ENCODE data around the gene PDGFD.

PDGFD gene

GRCh38 chr11:104163100-104164027 lies 583 bp downstream of the PDGFD start:
- peaks cover 22% of the 10 kb centered on the region for H3K4me1 ChIP-seq (ENCODE audit: control insufficient read depth, insufficient read depth, low read length)
- H3K9me3 ChIP-seq (ENCODE audit: control insufficient read depth, low read length): no peaks in the 10 kb centered on the region
- no peaks in the 10 kb centered on the region for H3K27me3 ChIP-seq (replicated peaks; ENCODE audit: control insufficient read depth, insufficient read depth, low read length)
- DNase-seq (ENCODE audit: low read depth): peak; percentile 61
- H3K9ac ChIP-seq (ENCODE audit: low read length): peak overlapping the region; percentile 80
- H3K36me3 ChIP-seq (ENCODE audit: control insufficient read depth, insufficient read depth, low read length, severe bottlenecking): no peaks in the 10 kb centered on the region
- peak overlapping the region; percentile 86 for H3K4me3 ChIP-seq (ENCODE audit: low read length)

GRCh38 chr11:104161751-104162450 lies 2.0 kb downstream of the PDGFD start:
- peak overlapping the region; percentile 86 for H3K4me3 ChIP-seq (ENCODE audit: low read length)
- no peaks in the 10 kb centered on the region for H3K9me3 ChIP-seq (ENCODE audit: control insufficient read depth, low read length)
- peaks cover 7% of the 10 kb centered on the region for H3K36me3 ChIP-seq (ENCODE audit: control insufficient read depth, insufficient read depth, low read length, severe bottlenecking)
- H3K27me3 ChIP-seq (replicated peaks; ENCODE audit: control insufficient read depth, insufficient read depth, low read length): no peaks in the 10 kb centered on the region
- H3K9ac ChIP-seq (ENCODE audit: low read length): peak overlapping the region; percentile 80
- DNase-seq (ENCODE audit: low read depth): peak; percentile 73
- H3K4me1 ChIP-seq (ENCODE audit: control insufficient read depth, insufficient read depth, low read length): peaks cover 22% of the 10 kb centered on the region

- no peak overlapping the region for H3K4me3 ChIP-seq (ENCODE audit: low read length)
- no peaks in the 10 kb centered on the region for H3K27me3 ChIP-seq (replicated peaks; ENCODE audit: control insufficient read depth, insufficient read depth, low read length)
- peaks cover 22% of the 10 kb centered on the region for H3K4me1 ChIP-seq (ENCODE audit: control insufficient read depth, insufficient read depth, low read length)
- H3K36me3 ChIP-seq (ENCODE audit: control insufficient read depth, insufficient read depth, low read length, severe bottlenecking): peaks cover 7% of the 10 kb centered on the region
- no peaks in the 10 kb centered on the region for H3K9me3 ChIP-seq (ENCODE audit: control insufficient read depth, low read length)
- DNase-seq (ENCODE audit: low read depth): peak; percentile 30
- no peak overlapping the region for H3K9ac ChIP-seq (ENCODE audit: low read length)
Observed at GRCh38 chr11:104159356-104159755, 4.6 kb downstream of the PDGFD start.

GRCh38 chr11:104155375-104155774 lies 8.6 kb downstream of the PDGFD start:
- Histone ChIP-seq H3K36me3 (ENCODE audit: control insufficient read depth, insufficient read depth, low read length, severe bottlenecking) (peaks cover 7% of the 10 kb centered on the region), H3K9ac (ENCODE audit: low read length) (no peak overlapping the region), H3K9me3 (ENCODE audit: control insufficient read depth, low read length) (peaks cover 5% of the 10 kb centered on the region), H3K27me3 (replicated peaks; ENCODE audit: control insufficient read depth, insufficient read depth, low read length) (no peaks in the 10 kb centered on the region), H3K4me3 (ENCODE audit: low read length) (no peak overlapping the region), H3K4me1 (ENCODE audit: control insufficient read depth, insufficient read depth, low read length) (no peaks in the 10 kb centered on the region)
- DNase-seq (ENCODE audit: low read depth): no peak

- no peaks in the 10 kb centered on the region for H3K4me1 ChIP-seq (ENCODE audit: control insufficient read depth, insufficient read depth, low read length)
Observed at GRCh38 chr11:104154296-104154695, 9.7 kb downstream of the PDGFD start.

GRCh38 chr11:104152941-104153505 lies 10.9 kb downstream of the PDGFD start:
- Histone ChIP-seq H3K27me3 (replicated peaks; ENCODE audit: control insufficient read depth, insufficient read depth, low read length) (no peaks in the 10 kb centered on the region), H3K4me1 (ENCODE audit: control insufficient read depth, insufficient read depth, low read length) (peaks cover 6% of the 10 kb centered on the region), H3K4me3 (ENCODE audit: low read length) (no peak overlapping the region), H3K9ac (ENCODE audit: low read length) (no peak overlapping the region), H3K9me3 (ENCODE audit: control insufficient read depth, low read length) (peaks cover 6% of the 10 kb centered on the region), H3K36me3 (ENCODE audit: control insufficient read depth, insufficient read depth, low read length, severe bottlenecking) (peaks cover 4% of the 10 kb centered on the region)
- no peak for DNase-seq (ENCODE audit: low read depth)

More at GRCh38 chr11:104154296-104154695, 9.7 kb downstream of the PDGFD start:
- Histone ChIP-seq H3K4me3 (ENCODE audit: low read length) (no peak overlapping the region), H3K27me3 (replicated peaks; ENCODE audit: control insufficient read depth, insufficient read depth, low read length) (no peaks in the 10 kb centered on the region), H3K36me3 (ENCODE audit: control insufficient read depth, insufficient read depth, low read length, severe bottlenecking) (peaks cover 7% of the 10 kb centered on the region), H3K9ac (ENCODE audit: low read length) (no peak overlapping the region), H3K9me3 (ENCODE audit: control insufficient read depth, low read length) (peaks cover 6% of the 10 kb centered on the region)
- no peak for DNase-seq (ENCODE audit: low read depth)

DNA sequence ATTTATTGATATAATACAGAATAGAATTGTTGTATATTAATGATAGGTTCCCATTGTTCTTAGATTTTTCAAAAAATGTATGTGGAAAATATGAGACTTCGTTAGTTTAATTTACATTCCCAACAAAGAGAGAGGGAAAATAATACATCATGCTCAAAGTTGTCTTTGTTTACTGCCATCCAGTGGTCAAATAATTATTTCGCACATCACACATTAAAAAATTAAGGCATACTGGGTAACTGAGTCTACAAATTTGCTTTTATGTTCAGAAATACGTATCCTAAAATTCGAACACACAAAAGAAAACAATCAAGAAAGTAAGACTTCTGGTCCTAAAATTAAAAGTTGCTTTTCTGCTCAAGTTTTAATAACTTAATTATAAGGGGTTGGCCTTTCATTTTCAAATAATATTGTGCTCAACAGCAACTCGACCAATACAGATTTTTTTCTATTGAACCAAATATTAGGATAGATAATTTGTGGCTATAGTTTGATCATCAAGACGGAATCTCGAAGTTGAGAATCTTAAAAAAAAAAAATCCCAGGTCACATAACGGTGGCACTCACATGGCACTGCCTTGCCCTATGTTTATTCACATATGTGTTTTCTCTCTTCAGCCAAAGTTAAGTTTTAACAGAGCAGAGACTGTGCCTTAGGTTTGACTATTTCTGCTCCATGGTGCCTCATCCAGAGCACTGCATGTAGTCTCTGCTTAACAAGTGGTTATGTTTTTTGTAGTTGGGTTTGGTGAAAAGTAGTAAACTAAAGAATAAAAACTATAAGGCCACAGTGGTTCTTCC lies 12.3 kb downstream of the PDGFD start:
- Histone ChIP-seq H3K4me3 (ENCODE audit: low read length) (no peak overlapping the region), H3K9me3 (ENCODE audit: control insufficient read depth, low read length) (peaks cover 6% of the 10 kb centered on the region), H3K4me1 (ENCODE audit: control insufficient read depth, insufficient read depth, low read length) (peaks cover 12% of the 10 kb centered on the region), H3K36me3 (ENCODE audit: control insufficient read depth, insufficient read depth, low read length, severe bottlenecking) (no peaks in the 10 kb centered on the region), H3K9ac (ENCODE audit: low read length) (no peak overlapping the region), H3K27me3 (replicated peaks; ENCODE audit: control insufficient read depth, insufficient read depth, low read length) (no peaks in the 10 kb centered on the region)
- peak; percentile 49 for DNase-seq (ENCODE audit: low read depth)

- no peak overlapping the region for H3K9ac ChIP-seq (ENCODE audit: low read length)
- peak; percentile 38 for DNase-seq (ENCODE audit: low read depth)
- no peak overlapping the region for H3K4me3 ChIP-seq (ENCODE audit: low read length)
- H3K4me1 ChIP-seq (ENCODE audit: control insufficient read depth, insufficient read depth, low read length): peaks cover 12% of the 10 kb centered on the region
- H3K27me3 ChIP-seq (replicated peaks; ENCODE audit: control insufficient read depth, insufficient read depth, low read length): no peaks in the 10 kb centered on the region
- peaks cover 6% of the 10 kb centered on the region for H3K9me3 ChIP-seq (ENCODE audit: control insufficient read depth, low read length)
- no peaks in the 10 kb centered on the region for H3K36me3 ChIP-seq (ENCODE audit: control insufficient read depth, insufficient read depth, low read length, severe bottlenecking)
Observed at GRCh38 chr11:104148706-104149105, 15.2 kb downstream of the PDGFD start.

DNA sequence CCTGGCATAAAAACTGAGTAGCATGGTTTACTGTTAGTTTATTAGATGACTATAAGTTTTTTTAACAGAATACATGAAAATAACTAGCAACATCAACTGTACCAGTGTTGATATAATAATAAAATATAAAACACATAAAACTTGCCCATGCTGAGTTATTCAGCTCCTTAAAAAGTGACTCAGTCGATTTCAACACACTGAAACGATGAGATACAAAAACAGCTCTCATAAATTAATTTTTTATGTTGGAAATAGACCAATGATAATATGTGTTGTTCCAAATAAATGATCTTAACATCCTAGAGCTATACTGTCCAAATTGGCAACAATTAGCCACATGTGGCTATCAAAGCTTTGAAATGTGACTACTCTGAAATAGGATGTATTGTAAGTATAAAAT lies 15.9 kb downstream of the PDGFD start:
- Histone ChIP-seq H3K9me3 (ENCODE audit: control insufficient read depth, low read length) (peaks cover 6% of the 10 kb centered on the region), H3K36me3 (ENCODE audit: control insufficient read depth, insufficient read depth, low read length, severe bottlenecking) (no peaks in the 10 kb centered on the region), H3K4me3 (ENCODE audit: low read length) (no peak overlapping the region), H3K4me1 (ENCODE audit: control insufficient read depth, insufficient read depth, low read length) (peaks cover 12% of the 10 kb centered on the region), H3K9ac (ENCODE audit: low read length) (peak overlapping the region; percentile 5), H3K27me3 (replicated peaks; ENCODE audit: control insufficient read depth, insufficient read depth, low read length) (no peaks in the 10 kb centered on the region)
- peak; percentile 83 for DNase-seq (ENCODE audit: low read depth)

DNA sequence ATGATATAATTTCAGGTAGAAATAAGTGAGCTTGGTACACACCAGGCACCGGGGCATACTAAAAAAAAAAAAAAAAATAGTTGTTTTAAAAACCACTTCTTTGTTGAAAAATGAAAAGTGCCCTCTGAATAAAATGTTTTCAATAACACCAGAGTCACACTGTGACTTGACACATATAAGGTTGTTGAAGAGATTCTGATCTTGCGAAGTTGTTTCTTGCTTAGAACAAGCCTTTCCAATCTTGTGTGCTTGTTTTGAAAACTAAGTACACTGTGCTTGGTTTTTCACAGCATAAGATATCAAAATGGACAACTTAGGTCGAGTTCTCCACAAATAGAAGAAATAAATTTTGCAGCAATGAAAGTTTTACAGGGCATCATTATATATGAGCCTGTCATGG lies 17.0 kb downstream of the PDGFD start:
- no peak overlapping the region for H3K9ac ChIP-seq (ENCODE audit: low read length)
- H3K4me1 ChIP-seq (ENCODE audit: control insufficient read depth, insufficient read depth, low read length): peaks cover 12% of the 10 kb centered on the region
- H3K27me3 ChIP-seq (replicated peaks; ENCODE audit: control insufficient read depth, insufficient read depth, low read length): no peaks in the 10 kb centered on the region
- no peak for DNase-seq (ENCODE audit: low read depth)
- no peaks in the 10 kb centered on the region for H3K36me3 ChIP-seq (ENCODE audit: control insufficient read depth, insufficient read depth, low read length, severe bottlenecking)
- peaks cover 6% of the 10 kb centered on the region for H3K9me3 ChIP-seq (ENCODE audit: control insufficient read depth, low read length)
- H3K4me3 ChIP-seq (ENCODE audit: low read length): no peak overlapping the region

Measured in adipocyte (in vitro differentiated cells).